Stimulated activated CD8-positive, alpha-beta memory T cell treated with anti-CD3 and anti-CD28 coated beads, Interleukin-4, amount 100 ng/mL, for 24 hours (primary cell): ENCODE data around the gene CFAP157.

Experiments
- DNase-seq: peaks from one replicate; pipeline ENCODE4 v3.0.0-alpha.2; 2020; ENCODE audit warnings: low read depth

The CFAP157 gene

DNA sequence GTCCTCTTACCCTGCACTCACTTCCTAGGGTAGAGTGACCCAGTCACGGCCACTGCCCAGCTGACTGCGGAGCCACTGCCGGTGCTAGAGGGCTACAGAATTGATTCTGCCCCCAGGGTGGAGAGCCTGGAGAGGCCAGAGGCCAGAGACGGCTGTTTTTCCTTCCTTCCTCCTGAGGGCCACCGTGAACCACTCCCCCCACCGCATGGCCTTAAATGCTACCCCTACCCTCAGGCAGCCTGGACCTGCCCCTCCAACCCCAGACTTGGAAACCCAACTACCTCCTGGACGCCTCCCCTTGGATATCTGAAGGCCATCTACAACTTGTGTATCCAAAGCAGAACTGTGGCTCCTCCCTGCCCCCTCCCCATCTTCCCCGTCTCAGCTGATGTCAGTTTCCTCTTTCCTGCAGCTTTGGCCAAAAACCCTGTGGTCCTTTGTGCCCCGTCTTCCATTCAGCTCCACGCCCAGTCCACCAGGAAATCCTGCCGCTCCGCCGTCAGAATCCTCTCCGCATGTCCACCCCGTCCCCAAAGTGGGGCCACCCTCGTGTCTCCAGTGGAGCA is 55.4 kb downstream of the CFAP157 start:
- no peak for DNase-seq

DNA sequence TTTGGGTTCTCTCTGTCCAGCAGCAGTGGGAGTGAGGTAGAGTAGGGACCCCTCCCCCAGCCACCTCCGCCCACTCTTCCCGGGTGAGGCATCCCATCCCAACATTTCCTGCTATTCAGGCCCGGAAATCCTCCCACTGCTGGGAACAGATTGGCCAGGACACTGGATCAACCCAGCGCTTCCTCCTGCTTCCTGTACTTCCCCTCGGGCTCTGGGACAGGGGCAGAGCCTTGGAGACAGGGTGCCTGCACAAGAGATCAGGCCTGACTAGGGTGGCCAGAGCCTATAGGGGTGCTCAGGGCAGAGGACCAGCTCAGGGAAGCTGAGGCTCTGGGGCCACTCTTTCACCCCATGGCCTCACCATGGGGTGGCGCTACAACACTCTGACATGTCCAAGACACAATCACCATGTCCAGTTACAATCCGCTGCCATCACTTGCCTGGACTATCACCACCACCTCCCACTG is 57.2 kb downstream of the CFAP157 start:
- DNase-seq = no peak

- no peak for DNase-seq
Measured at GRCh38 chr9:127765418-127765817, 58.6 kb downstream of the CFAP157 start.
